Measurements from ENCODE around the gene MEA1. TPM values are rescaled to one million over a fixed set of nuclear protein-coding genes. Genes with fewer than 3 reads are reported as not detected.

The MEA1 gene
- total RNA-seq, 3 donors from 2014 or later, result 65.0 to 78.0 (median 76.3) TPM

DNA sequence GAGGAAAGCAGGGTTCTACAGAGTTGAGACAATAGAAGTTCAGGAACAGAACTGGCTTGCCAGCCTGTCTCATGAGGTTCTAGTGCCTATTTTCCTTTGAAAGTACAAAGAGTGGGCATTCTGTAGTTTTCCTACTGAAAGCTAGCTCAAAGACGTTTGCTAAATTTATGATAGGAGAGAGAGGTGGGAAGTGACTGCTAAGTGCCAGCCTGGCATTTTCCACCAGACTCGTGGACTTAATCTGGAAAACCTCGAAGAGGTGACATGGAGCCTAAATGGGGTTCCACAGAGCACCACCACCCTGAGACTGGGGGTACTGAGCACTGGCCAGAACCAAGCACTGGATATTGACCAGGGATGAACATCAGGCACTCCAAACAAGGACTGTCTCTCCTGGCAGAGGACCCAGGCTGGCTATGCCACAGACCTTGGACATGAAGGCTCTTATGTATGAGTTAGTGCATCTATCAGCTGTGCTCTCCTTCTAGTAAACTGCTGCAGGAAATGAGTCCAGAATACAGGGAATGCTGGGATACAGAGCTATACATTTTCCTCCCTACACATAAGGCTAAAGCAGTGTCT lies 41.9 kb downstream of the MEA1 start:
- intact Hi-C loops (cut with DNase I; ENCODE audit: low total_unique reads), result no loop called here
- no peak for DNase-seq (ENCODE audit: low spot score in 2 of 2)
- Histone ChIP-seq H3K9me3 (no peaks in the 10 kb centered on the region), H3K36me3 (no peaks in the 10 kb centered on the region), H3K4me1 (peaks cover 0 to 2% of the 10 kb centered on the region in 2 donors), H3K27me3 (no peaks in the 10 kb centered on the region), H3K27ac (no peak overlapping the region), H3K4me3 (no peak overlapping the region)
- TF ChIP-seq, protein P1, sequence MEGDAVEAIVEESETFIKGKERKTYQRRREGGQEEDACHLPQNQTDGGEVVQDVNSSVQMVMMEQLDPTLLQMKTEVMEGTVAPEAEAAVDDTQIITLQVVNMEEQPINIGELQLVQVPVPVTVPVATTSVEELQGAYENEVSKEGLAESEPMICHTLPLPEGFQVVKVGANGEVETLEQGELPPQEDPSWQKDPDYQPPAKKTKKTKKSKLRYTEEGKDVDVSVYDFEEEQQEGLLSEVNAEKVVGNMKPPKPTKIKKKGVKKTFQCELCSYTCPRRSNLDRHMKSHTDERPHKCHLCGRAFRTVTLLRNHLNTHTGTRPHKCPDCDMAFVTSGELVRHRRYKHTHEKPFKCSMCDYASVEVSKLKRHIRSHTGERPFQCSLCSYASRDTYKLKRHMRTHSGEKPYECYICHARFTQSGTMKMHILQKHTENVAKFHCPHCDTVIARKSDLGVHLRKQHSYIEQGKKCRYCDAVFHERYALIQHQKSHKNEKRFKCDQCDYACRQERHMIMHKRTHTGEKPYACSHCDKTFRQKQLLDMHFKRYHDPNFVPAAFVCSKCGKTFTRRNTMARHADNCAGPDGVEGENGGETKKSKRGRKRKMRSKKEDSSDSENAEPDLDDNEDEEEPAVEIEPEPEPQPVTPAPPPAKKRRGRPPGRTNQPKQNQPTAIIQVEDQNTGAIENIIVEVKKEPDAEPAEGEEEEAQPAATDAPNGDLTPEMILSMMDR (IDR thresholded peaks at IDR 0.05), result no peak
- TF ChIP-seq POLR2AphosphoS5 (IDR thresholded peaks at IDR 0.05) (no peak), POLR2A (IDR thresholded peaks at IDR 0.05) (no peak)

- DNase-seq (ENCODE audit: low spot score in 2 of 2), result no peak
- TF ChIP-seq, protein P1 (IDR thresholded peaks at IDR 0.05), result no peak
- TF ChIP-seq POLR2AphosphoS5 (IDR thresholded peaks at IDR 0.05), result no peak
- TF ChIP-seq POLR2A (IDR thresholded peaks at IDR 0.05), result no peak
- Histone ChIP-seq H3K4me1 (no peaks in the 10 kb centered on the region), H3K9me3 (no peaks in the 10 kb centered on the region), H3K27ac (no peak overlapping the region), H3K36me3 (no peaks in the 10 kb centered on the region), H3K27me3 (no peaks in the 10 kb centered on the region), H3K4me3 (no peak overlapping the region)
- intact Hi-C loops (cut with DNase I; ENCODE audit: low total_unique reads), result no loop called here
Observed at GRCh38 chr6:42970871-42971612, 42.7 kb downstream of the MEA1 start.

DNA sequence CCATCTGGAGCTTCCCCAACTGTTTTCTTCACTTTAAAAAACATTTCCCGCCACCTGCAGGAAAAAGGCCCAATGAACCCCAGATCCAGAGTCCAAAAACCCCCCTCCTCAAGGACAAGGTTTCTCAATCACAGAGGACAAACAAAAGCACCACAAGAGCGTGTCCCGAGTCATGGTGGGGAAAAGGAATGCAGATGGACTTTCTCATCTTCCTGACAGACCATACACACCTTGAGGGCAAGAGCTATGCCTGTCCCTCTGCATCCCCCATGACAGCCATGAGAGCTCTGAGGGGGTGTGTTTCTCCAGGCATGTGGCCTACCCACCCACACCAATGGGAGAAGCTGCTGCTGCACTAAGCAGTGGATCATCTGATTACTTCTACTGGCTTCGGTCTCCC lies 43.8 kb downstream of the MEA1 start:
- no peaks in the 10 kb centered on the region for H3K27me3 ChIP-seq
- no peaks in the 10 kb centered on the region for H3K36me3 ChIP-seq
- no peak for DNase-seq (ENCODE audit: low spot score in 2 of 2)
- H3K4me3 ChIP-seq, result no peak overlapping the region
- no peaks in the 10 kb centered on the region for H3K9me3 ChIP-seq
- no peaks in the 10 kb centered on the region for H3K4me1 ChIP-seq
- H3K27ac ChIP-seq, result no peak overlapping the region
- intact Hi-C loops (cut with DNase I; ENCODE audit: low total_unique reads), result no loop called here
- TF ChIP-seq, protein P1 (IDR thresholded peaks at IDR 0.05), result no peak
- TF ChIP-seq POLR2AphosphoS5 (IDR thresholded peaks at IDR 0.05), result no peak
- TF ChIP-seq POLR2A (IDR thresholded peaks at IDR 0.05), result no peak

DNA sequence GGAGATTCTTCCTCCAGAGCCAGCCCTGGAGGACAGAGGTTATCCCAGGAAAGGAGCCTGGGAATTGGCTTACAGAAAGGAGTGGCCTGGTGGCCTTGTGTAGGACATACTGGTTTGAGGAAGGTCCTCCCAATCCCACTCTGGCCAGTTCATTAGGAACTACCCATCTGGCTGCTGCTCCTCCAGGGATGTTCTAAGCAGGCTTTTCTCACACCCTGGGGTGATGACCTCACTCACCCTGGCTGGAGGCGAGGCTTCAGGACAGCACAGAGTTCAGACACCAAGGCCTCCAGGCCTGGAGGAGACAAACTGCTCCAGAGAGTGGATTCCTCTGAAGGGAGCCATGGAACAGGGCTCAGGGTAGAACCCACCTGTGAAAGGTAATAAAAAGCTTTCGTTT lies 44.3 kb downstream of the MEA1 start:
- intact Hi-C loops (cut with DNase I; ENCODE audit: low total_unique reads), result no loop called here
- Histone ChIP-seq H3K27ac (no peak overlapping the region), H3K36me3 (no peaks in the 10 kb centered on the region), H3K4me1 (no peaks in the 10 kb centered on the region), H3K4me3 (no peak overlapping the region), H3K27me3 (no peaks in the 10 kb centered on the region), H3K9me3 (no peaks in the 10 kb centered on the region)
- no peak for TF ChIP-seq POLR2AphosphoS5 (IDR thresholded peaks at IDR 0.05)
- TF ChIP-seq, protein P1 (IDR thresholded peaks at IDR 0.05), result no peak
- no peak for TF ChIP-seq POLR2A (IDR thresholded peaks at IDR 0.05)
- no peak for DNase-seq (ENCODE audit: low spot score in 2 of 2)

GRCh38 chr6:42968783-42969182 lies 45.0 kb downstream of the MEA1 start:
- H3K4me3 ChIP-seq, result no peak overlapping the region
- intact Hi-C loops (cut with DNase I; ENCODE audit: low total_unique reads), result no loop called here
- TF ChIP-seq POLR2A (IDR thresholded peaks at IDR 0.05) (no peak), POLR2AphosphoS5 (IDR thresholded peaks at IDR 0.05) (no peak)
- TF ChIP-seq, protein P1 (IDR thresholded peaks at IDR 0.05), result no peak
- no peak for DNase-seq (ENCODE audit: low spot score in 2 of 2)
- H3K36me3 ChIP-seq, result no peaks in the 10 kb centered on the region
- no peaks in the 10 kb centered on the region for H3K9me3 ChIP-seq
- no peak overlapping the region for H3K27ac ChIP-seq
- H3K27me3 ChIP-seq, result no peaks in the 10 kb centered on the region
- no peaks in the 10 kb centered on the region for H3K4me1 ChIP-seq

All from breast epithelium (tissue), 4 donors.